Measurements from ENCODE around the gene CENPS. TPM values are rescaled to one million over a fixed set of nuclear protein-coding genes. Genes with fewer than 3 reads are reported as not detected.

The CENPS gene
- total RNA-seq, 1 experiment from 2014 or later, result 28.5 TPM

GRCh38 chr1:10470043-10470442 lies 39.8 kb downstream of the CENPS start:
- Histone ChIP-seq H3K27ac (no peak overlapping the region), H3K4me3 (no peak overlapping the region), H3K9me3 (ENCODE audit: insufficient read depth, low read depth) (no peaks in the 10 kb centered on the region), H3K4me1 (replicated peaks; ENCODE audit: insufficient read depth) (no peaks in the 10 kb centered on the region; the same call in 1 of the 2 replicates), H3K36me3 (ENCODE audit: low read depth) (no peaks in the 10 kb centered on the region), H2AFZ (no peak overlapping the region), H3F3A (ENCODE audit: insufficient read depth, low read depth) (peaks cover 12% of the 10 kb centered on the region; the same call in 1 of the 2 replicates), H3K4me2 (no peak overlapping the region), H4K20me1 (ENCODE audit: insufficient read depth) (peaks cover 4% of the 10 kb centered on the region; the same call in 1 of the 2 replicates), H3K79me2 (ENCODE audit: low read depth) (peaks cover 13% of the 10 kb centered on the region), H3K27me3 (ENCODE audit: insufficient read depth, low read depth) (no peaks in the 10 kb centered on the region), H3K9me2 (ENCODE audit: insufficient read depth) (no peaks in the 10 kb centered on the region)
- no peak for DNase-seq
- no TSS peak for BruUV-seq (replicated peaks)
- ChIA-PET POLR2A (ENCODE audit: unreplicated experiment) (no interaction called here), CTCF (no interaction called here)
- intact Hi-C loops (cut with micrococcal nuclease; ENCODE audit: unreplicated experiment), result no loop called here
- no peak for TF ChIP-seq EZH2 (IDR thresholded peaks at IDR 0.05; ENCODE audit: low read depth)
- TF ChIP-seq CTCF (conservative IDR thresholded peaks at IDR 0.05), result no peak

- Histone ChIP-seq H3K4me3 (peak overlapping the region; percentile 64), H3K79me2 (ENCODE audit: low read depth) (peaks cover 29% of the 10 kb centered on the region), H3K36me3 (ENCODE audit: low read depth) (no peaks in the 10 kb centered on the region), H4K20me1 (ENCODE audit: insufficient read depth) (peaks cover 4% of the 10 kb centered on the region; the same call in 1 of the 2 replicates), H3K4me1 (replicated peaks; ENCODE audit: insufficient read depth) (peaks cover 8% of the 10 kb centered on the region), H3K4me2 (peak overlapping the region; percentile 84), H3K27me3 (ENCODE audit: insufficient read depth, low read depth) (no peaks in the 10 kb centered on the region), H3K9me3 (ENCODE audit: insufficient read depth, low read depth) (no peaks in the 10 kb centered on the region), H3K9me2 (ENCODE audit: insufficient read depth) (no peaks in the 10 kb centered on the region), H2AFZ (peak overlapping the region; percentile 81), H3F3A (ENCODE audit: insufficient read depth, low read depth) (peaks cover 12% of the 10 kb centered on the region; the same call in 1 of the 2 replicates), H3K27ac (peak overlapping the region; percentile 60)
- intact Hi-C loops (cut with micrococcal nuclease; ENCODE audit: unreplicated experiment), result no loop called here
- ChIA-PET POLR2A (ENCODE audit: unreplicated experiment) (no interaction called here), CTCF (no interaction called here)
- BruUV-seq (replicated peaks), result TSS peak; percentile 56
- no peak for TF ChIP-seq EZH2 (IDR thresholded peaks at IDR 0.05; ENCODE audit: low read depth)
- TF ChIP-seq CTCF (conservative IDR thresholded peaks at IDR 0.05), result no peak
- DNase-seq, result peak in 1 of 2 experiments; percentile 34
Observed at GRCh38 chr1:10471411-10472219, 41.4 kb downstream of the CENPS start.

- peaks cover 4% of the 10 kb centered on the region; the same call in 1 of the 2 replicates for H4K20me1 ChIP-seq (ENCODE audit: insufficient read depth)
- no peaks in the 10 kb centered on the region for H3K27me3 ChIP-seq (ENCODE audit: insufficient read depth, low read depth)
- no TSS peak for BruUV-seq (replicated peaks)
- H3K79me2 ChIP-seq (ENCODE audit: low read depth), result peaks cover 36% of the 10 kb centered on the region
- peaks cover 12% of the 10 kb centered on the region; the same call in 1 of the 2 replicates for H3F3A ChIP-seq (ENCODE audit: insufficient read depth, low read depth)
- no peaks in the 10 kb centered on the region for H3K9me3 ChIP-seq (ENCODE audit: insufficient read depth, low read depth)
- peak within 1 kb of the TSS; percentile 64 for H3K4me3 ChIP-seq
- intact Hi-C loops (cut with micrococcal nuclease; ENCODE audit: unreplicated experiment), result no loop called here
- peak; percentile 87 to 88 for DNase-seq
- peak within 1 kb of the TSS; percentile 81 for H2AFZ ChIP-seq
- peaks cover 17% of the 10 kb centered on the region for H3K4me1 ChIP-seq (replicated peaks; ENCODE audit: insufficient read depth)
- no peaks in the 10 kb centered on the region for H3K9me2 ChIP-seq (ENCODE audit: insufficient read depth)
- H3K4me2 ChIP-seq, result peak within 1 kb of the TSS; percentile 84
- TF ChIP-seq CTCF (conservative IDR thresholded peaks at IDR 0.05) (no peak), EZH2 (IDR thresholded peaks at IDR 0.05; ENCODE audit: low read depth) (no peak)
- ChIA-PET CTCF (interaction anchor here (0.5 to 0.6 kb wide), 2 partner anchors 43 to 1173 kb away, joined by 3 to 12 read pairs; no protein-coding TSS in a partner anchor), POLR2A (ENCODE audit: unreplicated experiment) (interaction anchor here (0.7 kb wide), 1 partner anchor 260 kb away, joined by 5 read pairs; no protein-coding TSS in a partner anchor)
- H3K27ac ChIP-seq, result peak within 1 kb of the TSS; percentile 60
- H3K36me3 ChIP-seq (ENCODE audit: low read depth), result no peaks in the 10 kb centered on the region
Observed at GRCh38 chr1:10472220-10473144, 42.2 kb downstream of the CENPS start, which contains the start of gene DFFA. Gene DFFA, minus strand, starts transcription at chr1:10472529. Its CDS starts 71 bp downstream, at chr1:10472458.
